OCI-M1 (cell line): Measurements from ENCODE around the gene OXER1.

Source experiments
- DNase-seq: peaks from one replicate; lab custom pipeline; 2025; lab: John Stamatoyannopoulos, UW

The OXER1 gene

DNA sequence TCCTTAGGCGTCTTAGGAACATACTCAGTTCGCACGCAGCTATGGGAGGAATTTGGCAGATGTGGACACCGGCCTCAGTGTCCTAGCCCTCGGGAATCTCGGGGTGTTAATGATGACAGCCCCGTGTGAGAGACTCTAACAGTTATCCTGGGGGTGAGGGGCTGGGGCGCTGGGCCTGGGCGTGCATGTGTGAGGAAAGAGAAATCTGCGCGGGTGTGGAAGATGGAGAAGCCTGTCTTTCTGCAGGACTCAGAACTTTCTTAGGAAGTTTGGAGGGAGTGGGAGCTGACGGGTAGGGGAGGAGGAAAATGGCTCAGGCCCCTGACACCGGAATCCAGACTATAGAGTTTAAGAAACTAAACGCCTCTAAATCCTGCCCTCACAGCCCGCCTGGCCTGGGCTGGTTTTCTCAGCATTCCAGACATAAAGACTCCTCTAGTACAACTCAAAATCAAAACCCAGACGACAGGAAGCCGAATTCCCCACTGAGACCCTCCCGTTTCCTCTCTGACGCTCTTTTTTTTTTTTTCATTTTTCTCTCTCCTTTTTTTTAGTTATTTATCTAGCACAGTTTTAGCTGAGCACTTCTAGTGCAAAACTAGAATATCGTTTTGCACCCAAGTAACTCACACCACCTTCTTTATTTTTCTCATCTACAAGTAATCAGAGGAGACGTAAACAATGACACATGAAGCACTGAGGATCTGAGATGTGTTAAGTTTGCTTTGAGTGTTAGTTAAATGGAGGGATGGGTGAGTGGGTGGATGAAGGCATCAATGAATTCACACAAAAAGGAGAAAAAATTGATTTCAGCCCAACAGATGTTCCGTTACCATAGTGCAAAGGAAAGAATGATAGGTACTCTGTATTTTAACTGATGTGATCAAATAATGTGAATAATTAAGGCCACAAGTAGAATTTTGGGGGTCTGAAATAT, 29.7 kb upstream of the OXER1 start:
- DNase-seq: no peak

DNA sequence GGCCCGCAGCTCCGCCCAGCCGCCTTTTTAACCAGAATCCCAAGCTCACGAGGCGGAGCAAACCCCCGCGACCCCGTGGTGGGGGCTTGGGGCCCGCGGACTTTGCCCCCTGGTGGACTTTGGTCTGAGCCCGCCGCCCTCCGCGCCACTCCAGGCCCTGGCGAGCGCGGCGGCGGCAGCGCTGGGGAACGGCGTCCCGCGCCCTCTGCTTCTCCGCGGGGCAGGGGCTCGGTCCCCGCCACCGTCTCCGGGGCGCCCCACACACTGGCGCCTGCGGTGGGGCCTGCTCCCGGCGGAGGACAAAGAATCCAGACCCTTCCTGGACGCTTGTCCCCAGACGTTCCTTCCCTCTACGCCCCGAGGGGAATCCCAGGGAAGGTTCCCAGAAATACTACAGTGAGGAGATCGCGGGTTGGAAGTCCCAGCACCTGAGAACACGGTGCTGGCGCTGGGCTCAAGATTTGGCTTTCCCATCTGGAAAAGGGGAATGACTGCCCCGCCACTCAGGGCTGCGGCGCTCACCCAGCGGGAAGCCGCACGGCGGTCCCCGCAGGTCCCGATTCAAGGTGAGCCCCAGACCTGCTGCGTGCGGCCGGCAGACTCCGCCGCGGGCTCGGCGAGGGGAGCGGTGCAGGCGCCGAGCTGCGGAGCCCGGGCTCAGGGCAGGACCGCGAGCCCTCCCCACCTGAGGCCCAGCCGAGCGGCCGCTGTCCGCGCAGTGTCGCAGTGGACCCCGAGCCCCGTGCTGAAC, 28.8 kb upstream of the OXER1 start, which contains the start of gene HAAO:
TSS of gene HAAO (minus strand) at position 1 of the 751 bp plus-strand sequence. CDS start 47 bp downstream, outside the sequence.
- DNase-seq: no peak

- DNase-seq: no peak
These were observed 28.2 kb upstream of the OXER1 start for GRCh38 chr2:42792087-42792582.

DNA sequence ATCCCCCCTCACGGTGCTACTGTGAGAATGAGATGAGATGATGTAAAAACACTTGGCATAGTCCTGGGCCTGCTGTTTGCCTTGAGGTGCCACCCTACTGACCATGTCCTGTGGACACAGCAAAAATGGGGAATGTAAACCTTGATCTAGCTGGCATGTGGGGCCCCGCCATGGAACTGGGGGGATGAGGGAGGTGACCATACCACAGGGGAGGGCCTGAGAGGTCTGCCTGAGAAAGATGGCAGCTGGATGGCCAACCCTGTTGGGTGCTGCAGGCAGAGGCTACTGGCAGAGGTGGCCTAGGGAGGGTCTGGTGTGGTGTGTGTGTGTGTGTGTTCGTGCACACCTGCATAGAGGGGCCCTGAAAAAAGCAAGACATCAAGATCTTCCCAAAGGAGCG, 27.7 kb upstream of the OXER1 start:
- DNase-seq: no peak

- no peak for DNase-seq
These were observed 25.8 kb upstream of the OXER1 start for GRCh38 chr2:42789751-42790150.

GRCh38 chr2:42788882-42789281, 24.9 kb upstream of the OXER1 start:
- DNase-seq: peak; percentile 6

DNA sequence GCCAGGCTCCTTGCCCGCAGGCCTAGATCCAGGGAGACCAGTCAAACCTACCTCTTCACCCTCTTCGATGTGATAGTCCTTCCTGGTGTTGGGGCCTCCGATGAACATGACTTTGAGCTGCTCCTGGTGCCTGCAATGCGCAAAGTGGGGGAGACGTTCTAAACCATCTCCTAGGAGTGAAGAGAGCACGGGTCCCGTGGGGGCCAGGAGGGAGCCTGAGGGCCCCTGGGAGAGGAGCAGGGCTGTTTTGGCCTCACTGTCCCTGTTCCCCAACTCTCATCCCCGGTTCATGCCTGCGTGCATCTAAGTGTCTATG, 24.5 kb upstream of the OXER1 start:
- no peak for DNase-seq

- DNase-seq: no peak
These were observed 24.0 kb upstream of the OXER1 start for GRCh38 chr2:42787788-42788477.

GRCh38 chr2:42787424-42787787, 23.5 kb upstream of the OXER1 start:
- no peak for DNase-seq

GRCh38 chr2:42786561-42787345, 22.8 kb upstream of the OXER1 start:
- DNase-seq: no peak

DNA sequence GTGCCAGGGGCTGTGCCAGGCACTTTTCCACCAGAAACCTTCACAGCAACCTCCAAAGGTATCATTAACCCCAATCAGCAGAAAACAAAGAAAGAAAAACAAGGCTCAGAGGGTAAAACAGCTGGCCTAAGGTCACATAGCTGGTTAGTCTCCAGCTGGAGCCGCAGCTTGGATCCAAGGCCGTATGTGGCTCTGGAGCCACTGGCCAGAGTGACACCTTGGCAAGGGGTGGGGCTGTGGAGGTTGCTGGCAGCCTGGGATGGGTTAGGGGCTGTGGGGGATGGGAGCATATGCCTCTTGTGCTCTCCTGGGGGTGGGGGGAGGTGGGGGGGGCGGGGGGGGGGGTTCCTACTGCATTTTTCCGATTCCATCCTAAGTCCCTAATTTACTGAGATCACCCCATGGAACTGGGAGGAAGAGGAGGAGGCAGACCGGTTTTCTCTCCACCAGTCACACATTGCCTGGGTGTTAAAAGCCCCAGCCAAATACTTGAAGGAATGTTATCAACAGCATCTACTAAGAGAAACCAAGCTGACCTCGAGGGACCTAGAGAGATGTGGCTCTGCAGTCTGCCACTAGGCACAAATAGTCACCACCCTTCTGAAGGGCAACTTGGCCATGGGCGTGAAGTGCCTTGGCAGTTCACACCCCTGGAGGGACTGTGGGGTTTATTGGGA, 20.4 kb upstream of the OXER1 start:
- DNase-seq: no peak

DNA sequence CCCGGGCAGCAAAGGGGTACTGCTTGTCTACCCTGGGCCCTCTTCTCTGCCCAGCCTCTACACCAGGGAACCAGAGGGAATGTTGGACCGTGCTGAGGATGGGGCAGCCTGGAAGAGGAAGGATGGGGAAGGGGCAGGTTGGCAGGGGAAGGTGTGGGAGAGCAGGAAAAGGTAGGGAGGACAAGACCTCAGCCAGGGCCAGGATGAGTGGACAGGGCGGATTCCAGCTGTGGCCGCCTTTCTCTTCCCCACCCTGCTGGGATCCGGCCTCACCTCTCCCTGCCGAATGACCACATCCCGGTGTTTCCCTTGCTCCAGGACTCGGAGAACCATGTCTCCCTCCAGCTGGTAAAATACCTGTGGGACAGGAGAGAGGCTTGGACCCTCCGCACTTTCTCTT, 19.6 kb upstream of the OXER1 start:
- DNase-seq: no peak

- no peak for DNase-seq
These were observed 17.2 kb upstream of the OXER1 start for GRCh38 chr2:42781181-42781580.

GRCh38 chr2:42777883-42778805, 14.2 kb upstream of the OXER1 start:
- DNase-seq: peak; percentile 16

DNA sequence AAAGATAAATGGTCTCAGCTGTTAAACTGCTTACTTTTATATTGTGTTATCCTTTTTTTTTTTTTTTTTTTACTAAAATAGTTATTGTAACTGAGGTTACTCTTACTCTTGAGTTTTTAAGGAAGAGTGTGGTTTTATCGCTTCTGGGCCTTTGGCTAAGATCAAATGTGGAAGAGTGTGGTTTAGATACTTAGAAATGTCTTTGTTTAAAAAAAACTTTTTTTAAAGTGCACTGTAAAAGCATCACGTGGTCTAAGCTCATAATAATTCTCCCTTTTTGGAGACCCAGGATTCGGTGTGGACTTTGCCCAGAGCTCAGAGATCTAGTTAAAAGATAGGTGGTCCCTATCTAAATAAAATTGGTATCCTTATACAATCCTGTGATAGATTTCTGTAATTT, 11.9 kb upstream of the OXER1 start:
- DNase-seq: peak; percentile 33

DNA sequence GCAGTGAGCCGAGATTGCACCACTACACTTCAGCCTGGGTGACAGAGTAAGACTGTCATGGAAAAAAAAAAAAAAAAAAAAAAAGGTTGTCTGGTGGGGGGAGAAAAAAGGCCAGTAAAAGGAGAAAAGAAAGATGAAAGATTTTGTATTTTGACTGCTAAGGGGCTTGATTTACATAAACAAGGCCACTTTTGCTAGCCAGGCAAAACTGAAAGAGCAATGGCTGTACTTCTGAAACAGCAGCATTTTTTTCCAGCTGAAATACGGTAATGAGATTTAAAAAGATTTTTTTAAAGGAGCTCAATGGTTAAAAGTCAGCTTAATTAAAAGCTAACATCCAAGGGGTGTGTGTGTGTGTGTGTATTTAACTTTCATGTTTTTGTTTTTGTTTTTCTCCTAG, 11.3 kb upstream of the OXER1 start:
- peak; percentile 8 for DNase-seq

DNA sequence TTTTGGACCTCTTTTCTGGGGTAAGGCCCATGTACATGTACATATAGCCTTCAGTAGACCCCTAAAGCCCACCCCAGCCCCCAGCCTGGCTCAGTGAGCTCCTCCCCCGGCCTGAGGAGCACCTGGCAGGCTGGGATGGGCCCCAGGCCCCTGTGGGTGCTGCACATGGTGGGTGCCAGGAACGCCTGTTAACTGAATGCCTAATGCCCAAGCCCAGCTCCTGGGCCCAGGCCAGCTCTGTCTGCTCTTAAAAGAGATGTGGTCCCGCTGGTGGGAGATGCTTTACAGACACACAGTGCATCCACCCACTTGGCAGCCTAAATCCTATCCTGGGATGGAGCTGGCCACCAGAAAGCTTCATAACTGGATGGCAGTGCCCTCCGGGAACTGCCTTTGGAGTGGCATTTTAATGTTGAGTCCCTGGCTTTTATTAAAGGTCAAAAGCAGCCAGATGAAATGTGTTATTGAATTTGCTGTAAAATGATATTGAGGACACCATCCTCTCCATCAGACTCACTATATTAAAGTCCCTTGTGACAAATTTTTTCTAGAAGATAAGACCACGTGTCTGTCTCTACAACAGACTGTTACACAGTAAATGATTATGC, 7.7 kb upstream of the OXER1 start:
- no peak for DNase-seq

GRCh38 chr2:42770288-42771131, 6.6 kb upstream of the OXER1 start:
- DNase-seq: peak; percentile 82
